Glomerular visceral epithelial cell (primary cell): Measurements from ENCODE around the gene KLHL3.
A peak's percentile ranks its signal among the peaks of the same experiment; 100 is the strongest.

Source experiments
- DNase-seq: peaks from one replicate; pipeline ENCODE4 v3.0.0-alpha.2; 2016; ENCODE audit errors: extremely low spot score

The KLHL3 gene

GRCh38 chr5:137708796-137709559 is 26.9 kb downstream of the KLHL3 start:
- no peak for DNase-seq

- no peak for DNase-seq
Measured at GRCh38 chr5:137708062-137708461, 27.8 kb downstream of the KLHL3 start.

GRCh38 chr5:137706841-137707240 is 29.0 kb downstream of the KLHL3 start:
- no peak for DNase-seq

- no peak for DNase-seq
Measured at GRCh38 chr5:137705106-137705505, 30.8 kb downstream of the KLHL3 start.

GRCh38 chr5:137703565-137703964 is 32.3 kb downstream of the KLHL3 start:
- DNase-seq: no peak

- DNase-seq: no peak
Measured at GRCh38 chr5:137700282-137700680, 35.6 kb downstream of the KLHL3 start.

- DNase-seq: no peak
Measured at GRCh38 chr5:137699336-137700281, 36.3 kb downstream of the KLHL3 start.

- DNase-seq: peak; percentile 13
Measured at GRCh38 chr5:137696481-137696880, 39.4 kb downstream of the KLHL3 start.

- DNase-seq: no peak
Measured at GRCh38 chr5:137695651-137696428, 40.0 kb downstream of the KLHL3 start.

GRCh38 chr5:137693951-137694721 is 41.8 kb downstream of the KLHL3 start:
- no peak for DNase-seq

GRCh38 chr5:137693307-137693950 is 42.5 kb downstream of the KLHL3 start:
- DNase-seq: no peak

- no peak for DNase-seq
Measured at GRCh38 chr5:137689306-137689705, 46.6 kb downstream of the KLHL3 start.

GRCh38 chr5:137688210-137688840 is 47.6 kb downstream of the KLHL3 start:
- DNase-seq: peak; percentile 20

GRCh38 chr5:137684761-137685160 is 51.1 kb downstream of the KLHL3 start:
- no peak for DNase-seq

GRCh38 chr5:137681191-137681590 is 54.7 kb downstream of the KLHL3 start:
- no peak for DNase-seq

GRCh38 chr5:137679910-137680309 is 56.0 kb downstream of the KLHL3 start:
- DNase-seq: no peak

- DNase-seq: no peak
Measured at GRCh38 chr5:137679195-137679594, 56.7 kb downstream of the KLHL3 start.

GRCh38 chr5:137672881-137673280 is 63.0 kb downstream of the KLHL3 start:
- DNase-seq: no peak

GRCh38 chr5:137672001-137672400 is 63.9 kb downstream of the KLHL3 start:
- DNase-seq: no peak

GRCh38 chr5:137669811-137670210 is 66.1 kb downstream of the KLHL3 start:
- DNase-seq: no peak
